Skeletal muscle satellite cell (primary cell): ENCODE data around the gene TNNT1.
"Not testable (repeated sequence)": the region's sequence is repeated elsewhere in the genome, so short reads cannot be mapped to it uniquely, and the experiment has no call there.

ENCODE experiments used
- H3K27me3 ChIP-seq: 2 replicates; pipeline ENCODE4 v1.7.0; 2013; ENCODE audit warnings: low read length; ENCODE audit not compliant: control insufficient read depth, insufficient read depth
- H3K36me3 ChIP-seq: 2 replicates; pipeline ENCODE4 v1.7.0; 2013; ENCODE audit warnings: mild to moderate bottlenecking, control low read depth, low read length; ENCODE audit not compliant: insufficient read depth
- H3K4me1 ChIP-seq: 2 replicates; pipeline ENCODE4 v1.7.0; 2013; ENCODE audit warnings: low read length; ENCODE audit not compliant: control insufficient read depth, insufficient read depth
- H3K4me2 ChIP-seq: 2 replicates; pipeline ENCODE4 v1.7.0; 2013; ENCODE audit warnings: mild to moderate bottlenecking, low read length
- H3K4me3 ChIP-seq: 2 replicates; pipeline ENCODE4 v1.7.0; 2013; ENCODE audit warnings: low read length
- H3K9ac ChIP-seq: 2 replicates; pipeline ENCODE4 v1.7.0; 2013; ENCODE audit warnings: mild to moderate bottlenecking, low read depth, low read length, moderate library complexity
- H3K9me3 ChIP-seq: replicated peaks from 2 replicates; pipeline ENCODE4 v1.7.0; 2013; ENCODE audit warnings: mild to moderate bottlenecking, control low read depth, low read length

Gene TNNT1

GRCh38 chr19:55113570-55114039 is 35.4 kb downstream of the TNNT1 start:
- H3K36me3 ChIP-seq, result peaks cover 21% of the 10 kb centered on the region
- peaks cover 24% of the 10 kb centered on the region for H3K4me1 ChIP-seq
- peak overlapping the region; percentile 40 for H3K4me2 ChIP-seq
- peak overlapping the region; percentile 34 for H3K9ac ChIP-seq
- H3K4me3 ChIP-seq, result no peak overlapping the region
- H3K9me3 ChIP-seq, result no peaks in the 10 kb centered on the region
- H3K27me3 ChIP-seq, result no peaks in the 10 kb centered on the region

GRCh38 chr19:55112777-55113569 is 36.0 kb downstream of the TNNT1 start:
- H3K27me3 ChIP-seq, result no peaks in the 10 kb centered on the region
- peaks cover 18% of the 10 kb centered on the region for H3K4me1 ChIP-seq
- no peaks in the 10 kb centered on the region for H3K9me3 ChIP-seq
- H3K4me2 ChIP-seq, result no peak overlapping the region
- peaks cover 21% of the 10 kb centered on the region for H3K36me3 ChIP-seq
- H3K4me3 ChIP-seq, result no peak overlapping the region
- H3K9ac ChIP-seq, result peak overlapping the region; percentile 34

- Histone ChIP-seq H3K27me3 (no peaks in the 10 kb centered on the region), H3K4me2 (no peak overlapping the region), H3K9ac (no peak overlapping the region), H3K9me3 (no peaks in the 10 kb centered on the region), H3K4me3 (no peak overlapping the region), H3K4me1 (peaks cover 18% of the 10 kb centered on the region), H3K36me3 (peaks cover 21% of the 10 kb centered on the region)
Measured at GRCh38 chr19:55112246-55112776, 36.7 kb downstream of the TNNT1 start.

GRCh38 chr19:55111238-55111831 is 37.7 kb downstream of the TNNT1 start:
- no peaks in the 10 kb centered on the region for H3K9me3 ChIP-seq
- peaks cover 18% of the 10 kb centered on the region for H3K4me1 ChIP-seq
- H3K27me3 ChIP-seq, result no peaks in the 10 kb centered on the region
- no peak overlapping the region for H3K4me2 ChIP-seq
- peaks cover 21% of the 10 kb centered on the region for H3K36me3 ChIP-seq
- H3K9ac ChIP-seq, result no peak overlapping the region
- no peak overlapping the region for H3K4me3 ChIP-seq

GRCh38 chr19:55109527-55110291 is 39.3 kb downstream of the TNNT1 start:
- Histone ChIP-seq H3K9ac (no peak overlapping the region), H3K36me3 (peaks cover 21% of the 10 kb centered on the region), H3K4me2 (no peak overlapping the region), H3K4me3 (no peak overlapping the region), H3K9me3 (no peaks in the 10 kb centered on the region), H3K4me1 (peaks cover 8% of the 10 kb centered on the region), H3K27me3 (no peaks in the 10 kb centered on the region)

- not testable (repeated sequence) for H3K27me3 ChIP-seq, H3K4me3 ChIP-seq, H3K4me1 ChIP-seq, H3K4me2 ChIP-seq, H3K9ac ChIP-seq, H3K9me3 ChIP-seq
- H3K36me3 ChIP-seq, result peaks cover 28% of the 10 kb centered on the region
Measured at GRCh38 chr19:55107252-55107651, 41.8 kb downstream of the TNNT1 start.

- Histone ChIP-seq H3K4me1 (no peaks in the 10 kb centered on the region), H3K36me3 (peaks cover 26% of the 10 kb centered on the region), H3K9me3 (peaks cover 5% of the 10 kb centered on the region), H3K4me2 (no peak overlapping the region), H3K4me3 (no peak overlapping the region), H3K9ac (no peak overlapping the region), H3K27me3 (no peaks in the 10 kb centered on the region)
Measured at GRCh38 chr19:55106591-55106990, 42.4 kb downstream of the TNNT1 start.

GRCh38 chr19:55105237-55105636 is 43.8 kb downstream of the TNNT1 start:
- Histone ChIP-seq H3K4me2 (no peak overlapping the region), H3K9ac (no peak overlapping the region), H3K36me3 (peaks cover 31% of the 10 kb centered on the region), H3K4me3 (no peak overlapping the region), H3K9me3 (peaks cover 5% of the 10 kb centered on the region), H3K27me3 (no peaks in the 10 kb centered on the region), H3K4me1 (no peaks in the 10 kb centered on the region)

GRCh38 chr19:55103190-55103589 is 45.8 kb downstream of the TNNT1 start:
- peaks cover 40% of the 10 kb centered on the region for H3K36me3 ChIP-seq
- H3K27me3 ChIP-seq, result no peaks in the 10 kb centered on the region

GRCh38 chr19:55101261-55101660 is 47.7 kb downstream of the TNNT1 start:
- H3K36me3 ChIP-seq, result peaks cover 43% of the 10 kb centered on the region
- H3K4me1 ChIP-seq, result no peaks in the 10 kb centered on the region
- no peak overlapping the region for H3K4me2 ChIP-seq
- H3K27me3 ChIP-seq, result no peaks in the 10 kb centered on the region
- H3K9me3 ChIP-seq, result peaks cover 5% of the 10 kb centered on the region
- H3K9ac ChIP-seq, result no peak overlapping the region
- no peak overlapping the region for H3K4me3 ChIP-seq

More at GRCh38 chr19:55103190-55103589, 45.8 kb downstream of the TNNT1 start:
- no peak overlapping the region for H3K9ac ChIP-seq
- H3K4me2 ChIP-seq, result no peak overlapping the region
- no peaks in the 10 kb centered on the region for H3K4me1 ChIP-seq
- no peak overlapping the region for H3K4me3 ChIP-seq
- peaks cover 5% of the 10 kb centered on the region for H3K9me3 ChIP-seq
